AG09309 (cell line): ENCODE results near the gene GPR21.

Source experiments
- DNase-seq: peaks from one replicate; pipeline ENCODE4 v3.0.0-alpha.2; 2010; ENCODE audit warnings: low read depth
- H3K4me3 ChIP-seq: 2 replicates; pipeline ENCODE4 v1.5.1; 2011; ENCODE audit warnings: mild to moderate bottlenecking, low read depth, low read length, moderate library complexity; ENCODE audit not compliant: control insufficient read depth
- CTCF ChIP-seq: IDR thresholded peaks from 2 replicates; pipeline ENCODE4 v1.5.1; 2011; ENCODE audit warnings: mild to moderate bottlenecking, low read depth, low read length, inconsistent platforms; ENCODE audit not compliant: insufficient read depth, control insufficient read depth; ENCODE audit errors: missing control alignments

The GPR21 gene

GRCh38 chr9:123027517-123027916 is 6.0 kb upstream of the GPR21 start:
- TF ChIP-seq CTCF, result no peak
- no peak overlapping the region for H3K4me3 ChIP-seq
- DNase-seq, result no peak

DNA sequence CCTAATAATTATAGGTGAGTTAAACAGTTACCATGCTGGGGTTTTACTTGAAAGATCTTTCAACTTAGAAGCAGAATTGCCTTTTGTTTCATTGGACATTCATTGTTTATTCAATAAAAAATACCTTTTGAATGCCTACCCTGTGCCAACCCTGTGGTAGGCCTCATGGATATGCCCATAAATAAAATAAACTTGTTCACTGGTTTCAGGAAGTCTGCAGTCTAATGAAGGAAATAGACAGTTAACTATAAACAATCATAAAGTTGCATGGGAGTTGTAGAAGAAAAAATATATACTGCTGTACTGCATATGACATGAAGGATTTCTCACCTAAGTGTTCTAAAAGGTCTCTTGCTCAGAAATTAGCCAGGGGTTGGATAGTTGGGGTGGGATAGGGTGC is 5.3 kb upstream of the GPR21 start:
- no peak for DNase-seq
- H3K4me3 ChIP-seq, result no peak overlapping the region
- TF ChIP-seq CTCF, result no peak

- no peak for TF ChIP-seq CTCF
- no peak overlapping the region for H3K4me3 ChIP-seq
- DNase-seq, result no peak
Measured at GRCh38 chr9:123028973-123029372, 4.5 kb upstream of the GPR21 start.

DNA sequence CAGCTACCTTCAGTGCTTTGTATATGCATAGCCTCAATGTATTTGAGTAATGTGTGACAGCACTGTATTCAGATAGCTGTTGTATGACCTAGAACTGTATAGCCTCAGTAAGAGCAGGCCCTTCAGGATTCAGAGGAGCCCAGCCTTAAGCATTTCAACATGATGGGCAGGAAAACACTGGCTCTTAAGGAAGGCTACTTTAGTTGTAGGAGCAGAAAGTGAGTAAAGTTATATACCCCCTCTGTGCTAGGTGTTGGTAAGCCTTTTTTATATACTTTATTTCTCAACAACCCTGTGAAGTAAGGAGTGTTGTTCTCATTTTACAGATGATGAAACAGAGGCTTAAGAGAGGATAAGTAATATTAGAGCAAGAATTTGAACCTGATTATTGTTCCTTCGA is 1.5 kb upstream of the GPR21 start:
- TF ChIP-seq CTCF, result no peak
- H3K4me3 ChIP-seq, result no peak overlapping the region
- DNase-seq, result no peak

DNA sequence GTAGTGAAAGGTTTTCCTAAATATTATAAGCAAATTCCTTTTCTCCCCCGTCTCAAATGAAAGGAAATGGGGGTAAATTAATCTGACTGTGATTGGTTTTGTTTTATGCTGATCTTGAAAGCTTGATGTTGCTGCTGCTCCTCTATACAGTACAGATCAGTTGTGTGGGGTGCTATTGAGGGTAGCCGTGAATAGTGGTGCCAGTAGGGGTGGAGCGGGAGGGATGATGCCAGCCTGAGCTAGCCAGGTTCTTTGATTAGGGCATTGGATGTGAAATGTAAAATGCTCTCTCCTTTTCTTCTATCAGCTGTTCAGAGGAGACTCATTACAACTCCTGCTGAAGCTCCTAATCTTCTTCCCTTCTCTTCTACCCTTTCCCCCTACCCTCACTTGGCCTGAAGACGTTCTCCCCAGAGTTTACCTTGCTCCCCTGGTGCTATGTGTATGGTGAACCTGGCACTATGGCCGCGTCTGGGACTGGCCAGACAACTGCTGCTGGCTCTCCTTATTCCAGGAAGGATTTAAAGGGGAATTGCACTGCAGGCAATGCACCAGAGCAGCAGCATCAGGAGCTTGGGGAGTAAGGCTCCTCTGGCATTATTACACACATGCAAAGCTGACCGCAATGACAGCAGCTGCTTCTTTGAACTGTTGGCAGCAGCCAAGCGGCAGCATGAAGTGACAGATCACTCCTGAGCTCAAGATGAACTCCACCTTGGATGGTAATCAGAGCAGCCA is 566 bp downstream of the GPR21 start:
- DNase-seq, result no peak
- H3K4me3 ChIP-seq, result no peak overlapping the region
- TF ChIP-seq CTCF, result no peak

DNA sequence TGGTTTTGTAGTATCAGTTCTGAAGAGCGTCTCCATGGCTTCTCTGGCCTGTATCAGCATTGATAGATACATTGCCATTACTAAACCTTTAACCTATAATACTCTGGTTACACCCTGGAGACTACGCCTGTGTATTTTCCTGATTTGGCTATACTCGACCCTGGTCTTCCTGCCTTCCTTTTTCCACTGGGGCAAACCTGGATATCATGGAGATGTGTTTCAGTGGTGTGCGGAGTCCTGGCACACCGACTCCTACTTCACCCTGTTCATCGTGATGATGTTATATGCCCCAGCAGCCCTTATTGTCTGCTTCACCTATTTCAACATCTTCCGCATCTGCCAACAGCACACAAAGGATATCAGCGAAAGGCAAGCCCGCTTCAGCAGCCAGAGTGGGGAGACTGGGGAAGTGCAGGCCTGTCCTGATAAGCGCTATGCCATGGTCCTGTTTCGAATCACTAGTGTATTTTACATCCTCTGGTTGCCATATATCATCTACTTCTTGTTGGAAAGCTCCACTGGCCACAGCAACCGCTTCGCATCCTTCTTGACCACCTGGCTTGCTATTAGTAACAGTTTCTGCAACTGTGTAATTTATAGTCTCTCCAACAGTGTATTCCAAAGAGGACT is 1.5 kb downstream of the GPR21 start:
- TF ChIP-seq CTCF, result no peak
- no peak for DNase-seq
- H3K4me3 ChIP-seq, result no peak overlapping the region
